H1 (cell line): ENCODE measurements around the gene CRELD1. TPM values are rescaled to one million over a fixed set of nuclear protein-coding genes. Genes with fewer than 3 reads are reported as not detected.

Source experiments
- CTCF ChIA-PET: fragments of 300-600 bp; sonication (Branson Sonifier 250); formaldehyde crosslinking; loops from one replicate; lab custom pipeline; 2021; ENCODE audit not compliant: partially characterized antibody; lab: Charles Lee
- POLR2A ChIA-PET: fragments of 300-600 bp; sonication (Branson Sonifier 250); formaldehyde crosslinking; loops from one replicate; lab custom pipeline; 2021; ENCODE audit warnings: inconsistent platforms; ENCODE audit not compliant: partially characterized antibody; lab: Charles Lee
- DNase-seq, 2 experiments: peaks; one replicate each; pipeline versions ENCODE4 v3.0.0 to v3.0.0-alpha.2; 2010 to 2022; ENCODE audit warnings: low spot score in 2 of 2, low read depth in 1 of 2, mixed read lengths in 1 of 2
- FAIRE-seq: peaks from 2 replicates; lab custom pipeline; 2011; peaks lifted over from hg19 to GRCh38; lab: Jason Lieb, UNC
- H2AFZ ChIP-seq: 2 replicates; pipeline ENCODE4 v1.8.1; 2012; ENCODE audit warnings: low read length, inconsistent platforms
- H2AK5ac ChIP-seq: 2 replicates; pipeline ENCODE4 v1.6.1; 2013; ENCODE audit warnings: low read depth, low read length
- H2BK120ac ChIP-seq: replicated peaks from 2 replicates; pipeline ENCODE3; 2013; ENCODE audit warnings: low read depth, low read length, inconsistent platforms
- H2BK12ac ChIP-seq: 2 replicates; pipeline ENCODE4 v1.6.1; 2013; ENCODE audit warnings: low read depth, low read length
- H2BK15ac ChIP-seq: 2 replicates; pipeline ENCODE4 v1.6.1; 2013; ENCODE audit warnings: low read length
- H2BK20ac ChIP-seq: 2 replicates; pipeline ENCODE4 v1.6.1; 2013; ENCODE audit warnings: low read length
- H2BK5ac ChIP-seq: 2 replicates; pipeline ENCODE4 v1.6.1; 2013; ENCODE audit warnings: low read depth, low read length
- H3K14ac ChIP-seq: 2 replicates; pipeline ENCODE4 v1.6.1; 2013; ENCODE audit warnings: inconsistent platforms; ENCODE audit not compliant: insufficient read length
- H3K18ac ChIP-seq: 2 replicates; pipeline ENCODE4 v1.6.1; 2013; ENCODE audit warnings: low read length; ENCODE audit errors: extremely low read depth
- H3K23ac ChIP-seq: 2 replicates; pipeline ENCODE4 v1.6.1; 2013; ENCODE audit warnings: inconsistent platforms; ENCODE audit not compliant: insufficient read length
- H3K23me2 ChIP-seq: 2 replicates; pipeline ENCODE4 v1.6.1; 2013; ENCODE audit warnings: low read depth, low read length
- H3K27ac ChIP-seq: 2 replicates; pipeline ENCODE4 v1.6.1; 2011; ENCODE audit warnings: low read depth, low read length, inconsistent platforms
- H3K27me3 ChIP-seq, 4 experiments: replicated peaks in 1 of 4; 1 replicate in 1 of 4; 2 replicates in 3 of 4; pipeline versions ENCODE4 v1.6.1 to v1.8.1; 2011 to 2013; ENCODE audit warnings: low read length in 3 of 4, mild to moderate bottlenecking in 3 of 4, inconsistent platforms in 2 of 4, mixed read lengths in 2 of 4, moderate library complexity in 1 of 4; ENCODE audit not compliant: control insufficient read depth in 3 of 4, insufficient read depth in 3 of 4; ENCODE audit errors: extremely low read depth in 1 of 4
- H3K36me3 ChIP-seq, 4 experiments: 2 replicates each; pipeline versions ENCODE4 v1.6.1 to v1.8.1; 2011 to 2013; ENCODE audit warnings: mild to moderate bottlenecking in 4 of 4, low read length in 3 of 4, moderate library complexity in 2 of 4, control low read depth in 1 of 4, inconsistent platforms in 1 of 4; ENCODE audit not compliant: insufficient read depth in 4 of 4, control insufficient read depth in 2 of 4
- H3K4ac ChIP-seq: replicated peaks from 2 replicates; pipeline ENCODE3; 2013; ENCODE audit warnings: low read length, low read depth, mixed read lengths, inconsistent platforms; ENCODE audit not compliant: insufficient read length
- H3K4me1 ChIP-seq, 4 experiments: replicated peaks in 1 of 4; 1 replicate in 1 of 4; 2 replicates in 3 of 4; pipeline versions ENCODE4 v1.6.1 to v1.8.1; 2011 to 2013; ENCODE audit warnings: low read length in 3 of 4, inconsistent platforms in 2 of 4, mixed read lengths in 1 of 4; ENCODE audit not compliant: insufficient read depth in 4 of 4, control insufficient read depth in 3 of 4
- H3K4me2 ChIP-seq, 2 experiments: 2 replicates each; pipeline versions ENCODE4 v1.6.1 to v1.8.1; 2011 to 2013; ENCODE audit warnings: low read depth in 2 of 2, low read length in 2 of 2, control low read depth in 1 of 2, inconsistent platforms in 1 of 2, mild to moderate bottlenecking in 1 of 2; ENCODE audit not compliant: insufficient read depth in 1 of 2
- H3K4me3 ChIP-seq, 4 experiments: fragments of 200-600, 300-600 bp in 1 of 4; sonication (generic), shearing (Covaris generic), sonication (Bioruptor Twin) in 1 of 4; 2 replicates each; pipeline versions ENCODE4 v1.5.1 to v1.8.1; 2011 to 2016; ENCODE audit warnings: low read length in 4 of 4, low read depth in 3 of 4, control low read depth in 2 of 4, inconsistent platforms in 2 of 4, mild to moderate bottlenecking in 2 of 4, mixed read lengths in 1 of 4, moderate library complexity in 1 of 4; ENCODE audit not compliant: insufficient read depth in 2 of 4; ENCODE audit errors: extremely low read depth in 1 of 4
- H3K56ac ChIP-seq: replicated peaks from 2 replicates; pipeline ENCODE3; 2013; ENCODE audit warnings: low read depth, mild to moderate bottlenecking, mixed read lengths, low read length, inconsistent platforms; ENCODE audit not compliant: insufficient read length
- H3K79me1 ChIP-seq: 2 replicates; pipeline ENCODE4 v1.6.1; 2013; ENCODE audit warnings: low read depth, low read length, control low read depth
- H3K79me2 ChIP-seq, 2 experiments: 2 replicates each; pipeline versions ENCODE4 v1.6.1 to v1.8.1; 2012 to 2013; ENCODE audit warnings: low read length in 2 of 2, mild to moderate bottlenecking in 2 of 2, inconsistent platforms in 1 of 2; ENCODE audit not compliant: insufficient read depth in 2 of 2, control insufficient read depth in 1 of 2
- H3K9ac ChIP-seq, 4 experiments: replicated peaks in 1 of 4; 1 replicate in 1 of 4; 2 replicates in 3 of 4; pipeline versions ENCODE4 v1.6.1 to v1.8.1; 2011 to 2013; ENCODE audit warnings: low read depth in 3 of 4, low read length in 3 of 4, control low read depth in 2 of 4, mild to moderate bottlenecking in 2 of 4, moderate library complexity in 2 of 4, inconsistent platforms in 1 of 4; ENCODE audit errors: extremely low read depth in 1 of 4
- H3K9me3 ChIP-seq, 2 experiments: 2 replicates each; pipeline versions ENCODE4 v1.6.1 to v1.8.1; 2012 to 2013; ENCODE audit warnings: mild to moderate bottlenecking in 2 of 2, moderate library complexity in 2 of 2, control low read depth in 1 of 2, inconsistent platforms in 1 of 2, low read depth in 1 of 2, low read length in 1 of 2, mixed read lengths in 1 of 2; ENCODE audit not compliant: insufficient read depth in 2 of 2
- H4K20me1 ChIP-seq, 2 experiments: replicated peaks in 1 of 2; 2 replicates each; pipeline versions ENCODE3 to v1.8.1; 2011 to 2013; ENCODE audit warnings: inconsistent platforms in 2 of 2, low read length in 2 of 2, mild to moderate bottlenecking in 1 of 2; ENCODE audit not compliant: insufficient read depth in 2 of 2, control insufficient read depth in 1 of 2
- H4K5ac ChIP-seq: 2 replicates; pipeline ENCODE4 v1.6.1; 2013; ENCODE audit warnings: low read length, low read depth, mixed read lengths, inconsistent platforms; ENCODE audit not compliant: insufficient read length
- H4K8ac ChIP-seq: 2 replicates; pipeline ENCODE4 v1.8.0; 2013; ENCODE audit warnings: mild to moderate bottlenecking, moderate library complexity, low read length, inconsistent platforms; ENCODE audit not compliant: insufficient read depth; ENCODE audit errors: extremely low read depth
- H4K91ac ChIP-seq: replicated peaks from 2 replicates; pipeline ENCODE3; 2013; ENCODE audit warnings: low read length, mixed read lengths, inconsistent platforms; ENCODE audit not compliant: insufficient read length
- WGBS, 2 experiments: shearing (Covaris generic) in 1 of 2; methylation state at CpG; one replicate each; pipeline versions ENCODE4 v1.1.6 to v1.1.7; 2013 to 2015; ENCODE audit warnings: low lambda C conversion rate in 2 of 2, mixed read lengths in 2 of 2, inconsistent platforms in 1 of 2, low coverage in 1 of 2, missing lambda C conversion rate in 1 of 2; ENCODE audit not compliant: insufficient replicate concordance in 2 of 2, insufficient coverage in 1 of 2, insufficient read length in 1 of 2; ENCODE audit errors: extremely low coverage in 1 of 2, missing lambda C conversion rate in 1 of 2; 5-methylcytosine and 5-hydroxymethylcytosine counted together
- polyA plus RNA-seq, 7 experiments: library from polyadenylated mRNA; depleted of rRNA in 3 of 7; stranded (reverse) in 5 of 7; unstranded in 2 of 7; fragments of >200 nt in 5 of 7; fragments of 200-250 nt in 2 of 7; gene quantifications; 1 replicate in 5 of 7; 2 replicates in 1 of 7; 4 replicates in 1 of 7; pipeline versions ENCODE4 v1.2.1 to v1.2.3, GENCODE V29; 2011 to 2013; ENCODE audit warnings: missing spikeins in 2 of 7, mixed read lengths in 2 of 7
- total RNA-seq: library from RNA; stranded (reverse); fragmentation: NEBNext Ultra II Directional; extraction: Animal tissue kit (Norgen Biotek cat#: 25700); gene quantifications from 2 replicates; pipeline ENCODE4 v1.2.1, GENCODE V29; 2021

CRELD1 gene
- total and polyA plus RNA-seq, 2 of the 8 experiments (the other 6 are each of a cell fraction or from before 2014, with no cell fraction given), result 12.9 to 15.1 TPM

GRCh38 chr3:9951962-9952805, 18.6 kb downstream of the CRELD1 start, which contains the start of gene PRRT3:
Gene PRRT3, minus strand, starts transcription at chr3:9952408. Its CDS starts 2,293 bp downstream, at chr3:9950115.
- no peaks in the 10 kb centered on the region for H3K79me1 ChIP-seq
- H3K9ac ChIP-seq, result peak within 1 kb of the TSS in 3 of 4 experiments; percentile 54 to 59 (median 58); a peak in 5 of 7 replicates

More at GRCh38 chr3:9951962-9952805, 18.6 kb downstream of the CRELD1 start, which contains the start of gene PRRT3:
- Histone ChIP-seq H3K56ac (peak within 1 kb of the TSS; percentile 17), H3K27ac (no peak within 1 kb of the TSS), H3K27me3 (peaks cover 0 to 11% (median under 1%) of the 10 kb centered on the region in 4 experiments; a peak in 3 of 7 replicates), H4K20me1 (peaks cover 0 to 2% of the 10 kb centered on the region in 2 experiments), H2AFZ (no peak within 1 kb of the TSS), H3K9me3 (no peaks in the 10 kb centered on the region), H3K18ac (peak within 1 kb of the TSS; percentile 78), H2BK5ac (no peak within 1 kb of the TSS; the same call in 1 of the 2 replicates), H3K4ac (no peak within 1 kb of the TSS), H3K79me2 (no peaks in the 10 kb centered on the region; a peak in 1 of 4 replicates), H2AK5ac (no peak within 1 kb of the TSS), H4K91ac (no peak within 1 kb of the TSS), H3K23me2 (peaks cover 9% of the 10 kb centered on the region; the same call in 1 of the 2 replicates), H3K14ac (no peak within 1 kb of the TSS), H3K4me2 (peak within 1 kb of the TSS; percentile 69 to 86), H3K23ac (no peak within 1 kb of the TSS), H2BK12ac (no peak within 1 kb of the TSS; the same call in 1 of the 2 replicates), H2BK120ac (no peak within 1 kb of the TSS), H4K8ac (peak within 1 kb of the TSS; percentile 11; the same call in 1 of the 2 replicates), H2BK20ac (no peak within 1 kb of the TSS), H2BK15ac (no peak within 1 kb of the TSS), H3K4me3 (peak within 1 kb of the TSS; percentile 69 to 91 (median 80)), H4K5ac (peak within 1 kb of the TSS; percentile 13), H3K4me1 (peaks cover 11 to 24% (median 20%) of the 10 kb centered on the region in 4 experiments), H3K36me3 (peaks cover 0 to 3% (median under 1%) of the 10 kb centered on the region in 4 experiments; a peak in 4 of 8 replicates)
- FAIRE-seq (no peak), DNase-seq (peak in 1 of 2 experiments; percentile 83)
- CTCF ChIA-PET, result interaction anchor here (0.9 to 5.6 kb wide), 9 partner anchors 8 to 125 kb away, joined by 3 to 41 read pairs (median 5); partner anchors contain the start of gene CRELD1
- POLR2A ChIA-PET, result interaction anchor here (0.8 to 2.3 kb wide), 15 partner anchors 8 to 148 kb away, joined by 3 to 8 read pairs (median 4); partner anchors contain the start of genes CRELD1 and EMC3
- 6% methylated on average over 42 of the region's 52 CpGs; no CpG with 5 or more reads in 1 of the 2 experiments for WGBS, 2 experiments
